Raji (cell line): ENCODE measurements around the gene EIF2B5.

Experiments
- POLR2A ChIP-seq: IDR thresholded peaks from 2 replicates; pipeline ENCODE4 v1.6.1; 2011; ENCODE audit warnings: low read depth, low read length, control low read depth; ENCODE audit not compliant: insufficient read depth

Gene EIF2B5

DNA sequence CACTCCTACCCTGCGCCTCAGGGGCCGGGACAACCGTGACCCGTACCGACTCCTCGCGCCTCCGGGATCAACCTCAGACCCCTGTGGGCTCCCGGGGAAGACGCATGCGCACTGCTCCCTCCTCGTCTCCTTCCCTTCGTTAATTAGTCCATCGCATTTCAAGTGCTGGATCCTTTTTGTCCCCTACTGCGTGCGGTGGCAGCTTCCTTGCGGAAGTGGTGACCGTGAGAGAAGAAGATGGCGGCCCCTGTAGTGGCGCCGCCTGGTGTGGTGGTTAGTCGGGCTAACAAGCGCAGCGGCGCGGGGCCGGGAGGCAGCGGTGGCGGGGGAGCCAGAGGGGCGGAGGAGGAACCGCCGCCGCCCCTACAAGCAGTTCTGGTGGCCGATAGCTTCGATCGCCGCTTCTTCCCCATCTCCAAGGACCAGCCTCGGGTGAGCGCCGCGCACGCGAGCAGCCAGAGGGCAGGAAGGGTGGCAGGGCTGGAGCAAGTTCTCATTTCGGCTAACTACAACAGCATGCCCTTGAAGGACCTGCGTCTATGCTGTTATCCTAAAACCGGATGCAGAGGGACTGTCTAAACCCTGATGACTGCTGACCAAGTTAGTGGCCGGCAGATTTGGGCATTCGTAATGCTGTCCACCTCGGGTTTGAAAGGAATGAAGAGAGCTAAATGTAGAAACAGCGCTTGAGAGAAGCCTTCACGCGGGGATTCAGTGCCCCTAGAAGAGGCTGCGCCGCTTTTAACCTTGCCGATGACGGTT lies at the start of gene EIF2B5:
TSS of gene EIF2B5 (plus strand) at position 210 of the 762 bp plus-strand sequence. CDS start at position 238, 28 bp downstream.
- TF ChIP-seq POLR2A = peak; percentile 95

DNA sequence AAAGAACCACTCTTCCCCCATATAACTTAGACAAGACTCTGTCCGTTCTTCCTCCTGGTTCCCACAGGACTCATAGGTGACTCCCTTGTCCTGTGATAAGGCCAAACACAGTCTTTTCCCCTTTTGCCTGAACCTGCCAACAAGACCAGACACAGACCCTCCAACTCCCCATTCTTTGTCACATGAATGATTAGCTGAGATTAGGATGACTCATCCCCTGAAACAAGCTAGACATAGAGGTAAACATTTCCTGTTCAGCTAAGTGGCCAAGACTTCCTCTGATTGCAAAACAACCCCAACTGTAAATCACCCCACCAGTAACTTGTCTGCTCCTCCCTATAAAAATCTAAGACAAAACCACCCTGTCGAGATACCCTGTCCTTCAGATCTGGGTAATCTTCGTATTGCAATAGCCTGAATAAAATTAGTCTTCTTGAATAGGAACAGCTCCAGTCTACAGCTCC lies 49.7 kb upstream of the EIF2B5 start:
- TF ChIP-seq POLR2A = no peak

DNA sequence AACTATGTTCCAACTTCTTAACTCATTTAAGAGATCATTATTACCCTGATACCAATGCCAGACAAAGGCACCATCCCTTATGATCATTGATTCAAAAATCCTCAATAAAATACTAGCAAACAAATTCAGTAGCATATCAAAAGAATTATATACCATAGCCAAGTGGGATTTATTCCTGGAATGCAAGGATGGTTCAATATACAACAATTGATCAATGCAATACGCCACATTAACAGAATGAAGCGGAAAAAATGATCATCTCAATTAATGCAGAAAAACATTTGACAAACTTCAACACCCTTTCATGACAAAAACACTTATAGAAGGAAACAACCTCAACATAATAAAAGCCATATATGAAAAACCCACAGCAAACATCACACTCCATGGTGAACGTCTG lies 43.0 kb upstream of the EIF2B5 start:
- no peak for TF ChIP-seq POLR2A

DNA sequence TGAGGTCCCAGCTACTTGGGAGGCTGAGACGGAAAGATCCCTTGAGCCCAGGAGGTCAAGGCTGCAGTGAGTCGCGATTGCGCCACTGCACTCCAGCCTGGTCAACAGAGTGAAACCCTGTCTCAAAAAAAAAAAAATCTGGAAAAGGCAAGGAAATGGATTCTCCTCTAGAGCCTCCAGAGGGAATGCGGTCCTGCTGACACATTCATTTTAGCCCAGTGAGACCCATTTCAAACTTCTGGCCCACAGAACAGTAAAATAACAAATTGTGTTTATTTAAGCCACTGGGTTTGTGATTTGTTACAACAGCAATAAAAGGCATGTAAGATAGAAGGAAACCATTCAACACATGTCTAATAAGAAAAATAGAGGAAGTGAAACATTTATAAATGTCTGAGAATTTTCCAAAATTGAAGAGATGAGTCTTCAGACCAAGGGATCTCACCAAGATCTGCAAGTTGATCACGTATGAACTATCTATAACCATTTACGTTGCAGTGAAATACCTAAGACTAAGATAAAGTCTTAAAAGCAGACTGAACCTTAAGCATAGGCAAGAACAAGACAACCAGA lies 38.3 kb upstream of the EIF2B5 start, which contains the start of gene HTR3E:
TSS of gene HTR3E (plus strand) at position 254 of the 573 bp plus-strand sequence. CDS start 466 bp downstream, outside the sequence.
- no peak for TF ChIP-seq POLR2A

DNA sequence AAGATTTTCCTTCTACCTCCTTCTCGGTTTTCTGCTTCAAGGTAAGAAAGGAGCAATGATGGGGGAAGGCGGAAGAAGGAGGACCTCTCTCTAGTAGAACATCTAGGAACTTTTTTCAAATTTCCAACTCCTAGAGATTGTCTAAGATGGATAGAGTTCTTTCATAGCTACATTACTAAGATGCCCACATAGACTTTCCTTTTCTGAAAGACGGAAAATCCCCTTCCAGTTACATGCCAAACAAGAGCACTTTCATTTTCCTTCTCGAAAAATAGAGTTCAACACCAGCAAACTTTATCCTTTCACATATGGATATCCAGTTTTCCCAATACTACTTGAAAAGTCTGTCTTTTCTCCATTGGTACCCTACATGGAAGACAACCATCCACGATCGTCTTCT lies 37.6 kb upstream of the EIF2B5 start:
- TF ChIP-seq POLR2A = no peak

DNA sequence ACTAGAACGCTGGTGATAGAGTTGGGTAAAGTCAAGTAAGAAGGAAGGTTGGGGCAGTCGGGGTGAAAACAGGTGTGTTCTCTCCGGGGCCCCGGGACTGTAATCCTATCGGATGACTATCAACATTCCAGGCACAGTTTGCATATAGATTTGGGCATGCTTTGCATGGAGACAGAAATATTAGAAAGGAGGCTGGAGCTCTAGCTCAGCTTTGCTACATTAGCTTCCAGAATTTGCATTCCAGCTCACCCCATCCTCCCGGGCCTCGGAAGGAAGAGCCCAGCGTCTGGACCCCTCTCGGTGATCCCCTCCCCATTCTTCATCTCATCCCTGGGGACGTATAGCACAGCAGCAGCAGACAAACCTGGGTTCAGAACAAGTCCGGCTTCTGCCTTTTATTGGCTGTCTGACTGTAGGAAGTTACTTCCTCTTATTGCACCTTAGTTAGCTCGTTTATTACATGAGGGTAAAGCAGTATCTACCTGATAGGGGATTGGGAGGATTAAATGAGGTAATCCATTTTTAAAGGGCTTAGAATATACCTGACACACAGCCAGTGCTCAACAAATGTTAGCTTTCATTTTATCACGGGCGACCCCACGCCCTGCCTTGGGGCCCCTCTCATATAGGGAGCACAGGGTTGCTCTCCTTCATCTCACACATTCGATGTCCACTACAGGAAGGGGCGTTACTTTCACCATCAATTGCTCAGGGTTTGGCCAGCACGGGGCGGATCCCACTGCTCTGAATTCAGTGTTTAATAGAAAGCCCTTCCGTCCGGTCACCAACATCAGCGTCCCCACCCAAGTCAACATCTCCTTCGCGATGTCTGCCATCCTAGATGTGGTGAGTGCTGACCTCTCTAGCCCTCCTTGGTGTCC lies 35.1 kb upstream of the EIF2B5 start:
- no peak for TF ChIP-seq POLR2A

DNA sequence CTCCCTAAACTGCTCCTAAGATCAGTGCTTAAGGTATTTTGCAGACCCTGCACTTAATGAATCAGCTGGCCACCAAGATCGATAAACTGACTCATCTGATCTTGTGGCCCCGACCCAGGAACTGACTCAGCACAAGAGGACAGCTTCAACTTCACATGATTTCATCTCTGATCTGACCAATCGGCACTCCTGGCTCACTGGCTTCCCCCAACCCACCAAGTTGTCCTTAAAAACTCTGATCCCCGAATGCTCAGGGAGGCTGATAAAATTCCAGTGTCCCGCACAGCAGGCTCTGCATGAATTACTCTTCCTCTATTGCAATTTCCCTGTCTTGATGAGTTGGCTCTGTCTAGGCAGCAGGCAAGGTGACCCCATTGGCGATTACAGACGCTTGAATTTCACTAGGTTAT lies 24.8 kb upstream of the EIF2B5 start:
- no peak for TF ChIP-seq POLR2A

DNA sequence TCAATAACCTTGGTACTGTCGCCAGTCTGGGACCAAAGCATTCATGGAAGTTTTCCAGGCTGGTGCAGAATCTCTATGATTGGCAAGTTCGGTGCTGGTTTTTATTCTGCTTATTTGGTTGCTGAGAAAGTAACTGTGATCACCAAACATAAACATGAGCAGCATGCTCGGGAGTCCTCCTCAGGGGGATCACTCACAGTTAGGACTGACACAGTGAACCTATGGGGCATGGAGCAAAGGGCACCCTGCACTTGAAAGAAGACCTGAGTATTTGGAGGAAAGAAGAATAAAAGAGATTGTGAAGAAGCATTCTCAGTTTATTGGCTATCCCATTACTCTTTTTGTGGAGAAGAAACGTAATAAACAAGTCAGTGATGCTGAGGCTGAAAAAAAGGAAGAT lies 19.1 kb upstream of the EIF2B5 start:
- no peak for TF ChIP-seq POLR2A

DNA sequence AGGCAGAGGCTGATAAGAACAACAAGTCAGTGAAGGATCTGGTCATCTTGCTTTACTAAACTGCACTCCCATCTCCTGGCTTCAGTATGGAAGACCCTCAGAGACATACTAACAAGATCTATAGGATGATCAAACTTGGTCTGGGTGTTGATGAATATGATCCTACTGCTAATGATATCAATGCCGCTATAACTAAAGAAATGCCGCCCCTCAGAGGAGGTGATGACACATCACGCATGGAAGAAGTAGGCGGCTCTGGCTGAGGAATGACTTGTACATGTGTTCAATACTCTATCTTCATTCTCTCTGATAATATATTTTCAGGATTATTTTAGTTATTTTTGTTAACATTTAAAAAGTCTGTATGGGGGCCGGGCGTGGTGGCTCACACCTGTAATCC lies 17.5 kb upstream of the EIF2B5 start:
- TF ChIP-seq POLR2A = no peak

DNA sequence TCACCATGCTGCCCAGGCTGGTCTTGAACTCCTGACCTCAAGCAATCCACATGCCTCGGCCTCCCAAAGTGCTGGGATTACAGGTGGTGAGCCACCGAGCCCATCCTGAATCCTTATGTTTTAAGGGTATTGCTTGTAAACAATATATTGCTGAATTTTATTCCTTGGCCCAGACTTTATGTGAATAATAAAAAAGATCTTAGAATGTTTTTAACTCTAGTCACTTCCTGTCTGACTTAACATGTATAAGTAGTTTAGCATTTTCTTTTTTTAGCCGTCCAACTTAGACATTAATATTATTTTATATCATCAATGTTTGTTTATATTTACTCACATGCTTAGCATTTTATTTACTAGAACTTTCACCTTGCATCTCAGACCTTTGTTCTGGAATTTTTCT lies 9.2 kb upstream of the EIF2B5 start:
- TF ChIP-seq POLR2A = no peak

DNA sequence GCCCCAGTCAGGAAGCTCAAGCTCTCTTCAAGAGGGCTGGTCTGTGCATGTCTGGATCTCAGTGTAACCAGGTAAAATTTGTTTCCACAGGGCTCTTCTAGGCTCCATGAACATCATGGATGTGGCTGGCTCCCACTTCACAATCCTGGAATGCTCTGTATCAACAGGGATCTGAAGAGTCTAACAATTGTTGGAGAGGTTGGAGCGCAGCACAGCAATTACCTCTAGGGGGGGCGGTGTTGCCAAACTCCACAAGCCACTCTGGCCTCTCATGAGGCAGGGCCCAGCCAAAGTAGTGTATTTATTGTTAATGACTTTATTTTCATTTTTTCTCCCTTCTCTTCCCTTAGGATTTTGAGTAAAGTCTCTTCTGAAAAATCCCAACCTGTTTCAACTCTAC lies 6.1 kb upstream of the EIF2B5 start:
- no peak for TF ChIP-seq POLR2A

DNA sequence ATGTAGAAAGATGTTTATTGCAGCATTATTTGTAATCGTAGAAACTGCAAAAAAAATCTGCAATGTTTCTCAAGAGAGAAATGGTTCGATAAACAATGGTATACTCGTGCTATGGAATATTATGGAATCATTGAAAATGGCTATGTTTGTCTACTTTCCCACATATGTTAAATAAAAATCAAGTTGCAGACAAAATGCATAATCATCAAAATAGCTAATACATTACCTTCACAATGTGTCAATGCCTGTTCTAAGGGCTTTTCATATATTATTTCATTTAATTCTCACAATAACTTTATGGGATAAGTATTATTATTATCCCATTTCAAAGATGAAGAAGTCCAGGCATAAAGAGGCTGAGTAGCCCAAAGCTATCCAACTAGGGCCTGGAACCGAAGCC lies 2.2 kb upstream of the EIF2B5 start:
- no peak for TF ChIP-seq POLR2A

DNA sequence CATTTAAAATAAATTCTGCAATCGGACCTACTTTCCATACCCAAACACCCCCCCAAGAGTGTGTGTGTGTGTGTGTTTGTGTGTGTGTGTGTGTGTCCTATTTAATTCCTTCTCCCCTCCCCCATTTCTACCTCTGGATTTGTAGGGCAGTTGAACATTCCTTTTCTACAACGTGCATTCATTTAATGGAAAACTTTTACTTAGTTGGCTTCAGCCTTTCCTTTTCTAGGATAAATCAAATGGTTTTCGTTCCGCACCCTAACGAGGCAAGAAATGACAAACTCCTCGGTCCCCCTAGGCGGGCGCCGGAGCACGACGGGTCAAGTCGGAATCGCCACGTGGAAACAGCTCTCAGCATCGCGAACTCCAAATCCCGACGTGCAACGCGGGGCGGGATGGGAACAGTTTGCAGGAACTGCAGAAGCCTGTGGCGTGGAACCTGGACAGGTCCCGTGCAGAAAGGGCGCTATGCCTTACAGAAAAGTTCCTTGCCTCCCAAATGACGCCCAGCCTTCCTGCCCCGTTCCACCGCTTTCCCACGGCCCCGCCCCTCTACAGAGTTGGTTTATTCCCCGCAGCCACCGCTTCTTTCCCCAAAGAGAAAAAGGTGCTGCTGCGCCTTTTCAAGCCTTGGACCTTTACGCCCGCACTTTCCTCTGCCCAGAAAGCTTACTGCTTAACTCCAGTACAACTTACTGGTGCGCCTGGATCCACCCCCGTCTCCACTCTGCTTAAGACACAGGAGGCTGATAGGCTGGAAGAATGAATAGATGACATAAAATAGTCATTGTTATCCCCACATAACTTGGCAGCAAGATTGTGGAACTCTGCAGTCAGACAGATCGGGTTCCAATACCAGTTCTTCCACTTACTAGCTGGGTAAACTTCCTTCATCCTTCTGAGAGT lies 1.1 kb upstream of the EIF2B5 start:
- no peak for TF ChIP-seq POLR2A

DNA sequence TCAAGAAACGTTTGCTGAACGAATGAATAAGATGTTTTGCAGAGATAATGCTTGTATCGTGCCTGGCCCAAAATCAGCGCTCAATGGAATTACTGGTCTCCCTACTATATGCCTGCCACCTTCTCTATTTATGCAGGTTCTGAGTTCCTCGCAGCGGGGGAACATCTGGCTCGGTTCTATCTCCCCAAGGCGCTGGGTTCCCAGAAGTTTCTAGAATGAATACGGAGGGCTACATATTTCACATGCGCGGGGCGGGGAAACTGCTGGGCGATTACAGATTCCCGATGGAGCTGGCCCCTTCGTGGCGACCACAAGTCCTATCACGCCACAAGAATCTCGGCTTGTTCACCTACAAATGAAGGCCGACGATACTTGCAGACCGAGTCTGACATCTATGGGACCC lies 411 bp upstream of the EIF2B5 start:
- TF ChIP-seq POLR2A = no peak

DNA sequence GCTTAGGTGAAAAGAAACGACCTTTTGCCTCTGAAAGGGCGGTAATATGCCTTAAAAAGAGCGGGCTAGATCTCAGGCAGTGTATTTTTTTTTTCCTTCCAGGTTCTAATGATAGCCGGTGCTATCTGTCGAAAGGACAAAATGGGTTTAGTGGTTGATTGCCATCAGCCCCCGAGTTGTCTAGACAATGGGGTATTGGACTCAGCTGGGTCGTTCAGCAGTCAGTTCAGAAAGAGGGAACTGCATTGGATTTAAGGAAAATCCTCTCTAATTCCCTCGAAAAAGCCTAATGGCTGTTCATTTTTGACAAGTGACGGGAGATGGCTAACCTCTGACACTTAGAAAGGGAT lies 728 bp downstream of the EIF2B5 start:
- TF ChIP-seq POLR2A = no peak
